GM12892 (cell line): Measurements from ENCODE around the gene ANKS1B.

Experiments
- POLR2A ChIP-seq: IDR thresholded peaks from 2 replicates; pipeline ENCODE4 v1.6.1; 2011; ENCODE audit warnings: low read depth, low read length, control low read depth
- POLR2AphosphoS5 ChIP-seq: IDR thresholded peaks from 2 replicates; pipeline ENCODE4 v1.6.1; 2011; ENCODE audit warnings: low read depth, low read length, control low read depth
- TAF1 ChIP-seq: IDR thresholded peaks from 2 replicates; pipeline ENCODE4 v1.6.1; 2011; ENCODE audit warnings: low read depth, mild to moderate bottlenecking, control low read depth, low read length, borderline replicate concordance

DNA sequence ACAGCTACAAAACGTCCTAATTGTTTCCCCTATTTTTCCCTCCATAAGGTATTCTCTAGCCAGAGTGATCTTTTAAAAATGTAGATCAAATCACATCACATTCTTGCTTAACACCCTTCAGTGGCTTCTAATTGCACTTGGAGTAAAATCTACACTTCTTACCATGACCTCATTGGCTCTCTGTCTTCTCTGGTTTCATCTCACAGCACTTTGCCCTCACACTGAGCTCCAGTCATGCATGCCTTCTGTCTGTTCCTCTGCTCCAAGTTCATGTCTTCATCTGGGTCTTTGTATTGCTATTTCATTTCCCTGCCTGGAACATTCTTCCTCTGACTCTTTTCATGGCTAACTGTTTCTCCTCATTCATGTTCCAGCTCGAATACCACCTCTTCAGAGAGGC is 557.6 kb downstream of the ANKS1B start:
- TF ChIP-seq TAF1 (no peak), POLR2A (no peak), POLR2AphosphoS5 (no peak)
